Thyroid gland (tissue), 4 donors: ENCODE measurements around the gene EYA3.

Experiments used
- POLR2A ChIP-seq, 2 donors: fragments of 450-650 bp; IDR thresholded peaks; one replicate each; pipeline ENCODE4 v1.6.1; 2017; ENCODE audit warnings: antibody characterized with exemption in 2 of 2, mild to moderate bottlenecking in 2 of 2, moderate library complexity in 1 of 2
- TF ChIP-seq, protein P1 (sequence below), 6 experiments: fragments of 200-600 bp in 3 of 6; fragments of 450-650 bp in 3 of 6; sonication (generic) in 3 of 6; IDR thresholded peaks; one replicate each; pipeline ENCODE4 v1.5.1; 2016 to 2019; ENCODE audit warnings: antibody characterized with exemption in 6 of 6, mild to moderate bottlenecking in 2 of 6, inconsistent platforms in 1 of 6, moderate library complexity in 1 of 6

DNA sequence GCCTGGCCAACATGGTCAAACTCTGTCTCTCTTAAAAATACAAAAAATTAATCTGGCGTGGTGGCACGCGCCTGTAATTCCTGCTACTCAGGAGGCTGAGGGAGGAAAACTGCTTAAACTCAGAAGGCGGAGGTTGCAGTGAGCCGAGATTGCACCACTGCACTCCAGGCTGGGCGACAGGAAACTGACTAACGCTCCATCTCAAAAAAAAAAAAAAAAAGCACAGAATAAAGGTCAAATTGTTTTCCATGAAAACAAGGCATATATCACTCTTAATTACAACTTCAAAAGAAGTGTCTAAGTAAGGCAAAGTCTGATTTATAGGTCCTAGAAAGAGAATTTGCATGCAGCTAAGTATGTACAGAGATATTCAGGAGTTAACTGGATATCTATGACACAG, 25.6 kb downstream of the EYA3 start:
- no peak for TF ChIP-seq POLR2A (IDR thresholded peaks at IDR 0.05)
- TF ChIP-seq, protein P1, sequence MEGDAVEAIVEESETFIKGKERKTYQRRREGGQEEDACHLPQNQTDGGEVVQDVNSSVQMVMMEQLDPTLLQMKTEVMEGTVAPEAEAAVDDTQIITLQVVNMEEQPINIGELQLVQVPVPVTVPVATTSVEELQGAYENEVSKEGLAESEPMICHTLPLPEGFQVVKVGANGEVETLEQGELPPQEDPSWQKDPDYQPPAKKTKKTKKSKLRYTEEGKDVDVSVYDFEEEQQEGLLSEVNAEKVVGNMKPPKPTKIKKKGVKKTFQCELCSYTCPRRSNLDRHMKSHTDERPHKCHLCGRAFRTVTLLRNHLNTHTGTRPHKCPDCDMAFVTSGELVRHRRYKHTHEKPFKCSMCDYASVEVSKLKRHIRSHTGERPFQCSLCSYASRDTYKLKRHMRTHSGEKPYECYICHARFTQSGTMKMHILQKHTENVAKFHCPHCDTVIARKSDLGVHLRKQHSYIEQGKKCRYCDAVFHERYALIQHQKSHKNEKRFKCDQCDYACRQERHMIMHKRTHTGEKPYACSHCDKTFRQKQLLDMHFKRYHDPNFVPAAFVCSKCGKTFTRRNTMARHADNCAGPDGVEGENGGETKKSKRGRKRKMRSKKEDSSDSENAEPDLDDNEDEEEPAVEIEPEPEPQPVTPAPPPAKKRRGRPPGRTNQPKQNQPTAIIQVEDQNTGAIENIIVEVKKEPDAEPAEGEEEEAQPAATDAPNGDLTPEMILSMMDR (IDR thresholded peaks at IDR 0.05) = no peak
